ENCODE results near the gene LRMDA. TPM values are rescaled to one million over a fixed set of nuclear protein-coding genes. Genes with fewer than 3 reads are reported as not detected.

The LRMDA gene
- total RNA-seq, 1 donor from 2014 or later, result 5.2 TPM

- Mint-ChIP-seq H3K27me3 (ENCODE audit: insufficient read depth, low read depth) (peaks cover 5% of the 10 kb centered on the region), H3K36me3 (peaks cover 2% of the 10 kb centered on the region), H3K4me1 (peaks cover 21% of the 10 kb centered on the region), H3K4me3 (no peak overlapping the region), H3K27ac (no peak overlapping the region), H3K9me3 (peaks cover 22% of the 10 kb centered on the region)
- H3K4me1 ChIP-seq, result peaks cover 3% of the 10 kb centered on the region
- H4K20me1 ChIP-seq (ENCODE audit: low read depth), result no peaks in the 10 kb centered on the region
- H3K79me2 ChIP-seq (ENCODE audit: low read depth), result no peaks in the 10 kb centered on the region
- H3K4me3 ChIP-seq, result no peak overlapping the region
- H3K4me2 ChIP-seq, result no peak overlapping the region
- H3K36me3 ChIP-seq, result no peaks in the 10 kb centered on the region
- TF ChIP-seq, protein P1, sequence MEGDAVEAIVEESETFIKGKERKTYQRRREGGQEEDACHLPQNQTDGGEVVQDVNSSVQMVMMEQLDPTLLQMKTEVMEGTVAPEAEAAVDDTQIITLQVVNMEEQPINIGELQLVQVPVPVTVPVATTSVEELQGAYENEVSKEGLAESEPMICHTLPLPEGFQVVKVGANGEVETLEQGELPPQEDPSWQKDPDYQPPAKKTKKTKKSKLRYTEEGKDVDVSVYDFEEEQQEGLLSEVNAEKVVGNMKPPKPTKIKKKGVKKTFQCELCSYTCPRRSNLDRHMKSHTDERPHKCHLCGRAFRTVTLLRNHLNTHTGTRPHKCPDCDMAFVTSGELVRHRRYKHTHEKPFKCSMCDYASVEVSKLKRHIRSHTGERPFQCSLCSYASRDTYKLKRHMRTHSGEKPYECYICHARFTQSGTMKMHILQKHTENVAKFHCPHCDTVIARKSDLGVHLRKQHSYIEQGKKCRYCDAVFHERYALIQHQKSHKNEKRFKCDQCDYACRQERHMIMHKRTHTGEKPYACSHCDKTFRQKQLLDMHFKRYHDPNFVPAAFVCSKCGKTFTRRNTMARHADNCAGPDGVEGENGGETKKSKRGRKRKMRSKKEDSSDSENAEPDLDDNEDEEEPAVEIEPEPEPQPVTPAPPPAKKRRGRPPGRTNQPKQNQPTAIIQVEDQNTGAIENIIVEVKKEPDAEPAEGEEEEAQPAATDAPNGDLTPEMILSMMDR (IDR thresholded peaks at IDR 0.05), result no peak
- TF ChIP-seq EZH2phosphoT487 (IDR thresholded peaks at IDR 0.05) (no peak), EZH2 (IDR thresholded peaks at IDR 0.05) (no peak)
- no peak overlapping the region for H2AFZ ChIP-seq (replicated peaks)
- H3K27me3 ChIP-seq, result no peaks in the 10 kb centered on the region
- DNase-seq (ENCODE audit: low spot score), result no peak
- H3F3A ChIP-seq (ENCODE audit: low read depth), result no peaks in the 10 kb centered on the region
- H3K9ac ChIP-seq, result no peak overlapping the region
- no peaks in the 10 kb centered on the region for H3K9me3 ChIP-seq (ENCODE audit: low read depth)
- H3K27ac ChIP-seq, result no peak overlapping the region
Observed at GRCh38 chr10:76176166-76176550, 744.7 kb downstream of the LRMDA start.

DNA sequence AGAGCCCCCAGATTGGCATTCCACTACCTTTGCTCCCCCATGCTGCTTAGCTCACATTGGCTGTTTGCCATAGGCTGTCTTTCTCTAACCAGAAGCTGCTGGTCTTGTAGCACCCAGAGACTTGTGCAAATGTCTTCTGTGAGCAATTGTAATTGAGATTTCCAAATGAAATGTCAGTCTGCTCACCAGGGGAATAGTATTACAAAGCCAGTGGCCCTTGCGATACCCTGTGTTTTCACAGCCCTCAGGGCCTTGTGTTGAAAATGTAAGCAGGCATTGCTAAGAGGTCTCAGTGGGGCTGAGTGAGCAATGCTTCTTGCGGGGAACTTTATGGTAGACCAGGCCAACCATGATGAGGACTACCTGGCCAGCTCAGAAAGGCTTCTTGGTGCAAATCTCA lies 746.5 kb downstream of the LRMDA start:
- no peak overlapping the region for H3K9ac ChIP-seq
- no peaks in the 10 kb centered on the region for H3K36me3 ChIP-seq
- peak overlapping the region; percentile 38 for H2AFZ ChIP-seq (replicated peaks)
- H3K4me2 ChIP-seq, result no peak overlapping the region
- H3K27ac Mint-ChIP-seq, result no peak overlapping the region
- peaks cover 2% of the 10 kb centered on the region for H3K27me3 Mint-ChIP-seq (ENCODE audit: insufficient read depth, low read depth)
- H3F3A ChIP-seq (ENCODE audit: low read depth), result no peaks in the 10 kb centered on the region
- H3K9me3 Mint-ChIP-seq, result peaks cover 24% of the 10 kb centered on the region
- H3K4me1 Mint-ChIP-seq, result peaks cover 21% of the 10 kb centered on the region
- H3K4me3 ChIP-seq, result no peak overlapping the region
- H3K4me3 Mint-ChIP-seq, result no peak overlapping the region
- no peak for TF ChIP-seq EZH2phosphoT487 (IDR thresholded peaks at IDR 0.05)
- no peak for TF ChIP-seq EZH2 (IDR thresholded peaks at IDR 0.05)
- TF ChIP-seq, protein P1 (IDR thresholded peaks at IDR 0.05), result no peak
- no peaks in the 10 kb centered on the region for H3K9me3 ChIP-seq (ENCODE audit: low read depth)
- no peak overlapping the region for H3K27ac ChIP-seq
- H3K27me3 ChIP-seq, result no peaks in the 10 kb centered on the region
- no peak for DNase-seq (ENCODE audit: low spot score)
- H3K79me2 ChIP-seq (ENCODE audit: low read depth), result no peaks in the 10 kb centered on the region
- peaks cover 2% of the 10 kb centered on the region for H3K36me3 Mint-ChIP-seq
- H3K4me1 ChIP-seq, result peaks cover 3% of the 10 kb centered on the region
- H4K20me1 ChIP-seq (ENCODE audit: low read depth), result no peaks in the 10 kb centered on the region

GRCh38 chr10:76178532-76179292 lies 747.3 kb downstream of the LRMDA start:
- peaks cover 2% of the 10 kb centered on the region for H3K36me3 Mint-ChIP-seq
- no peaks in the 10 kb centered on the region for H3K9me3 ChIP-seq (ENCODE audit: low read depth)
- H3K36me3 ChIP-seq, result no peaks in the 10 kb centered on the region
- peaks cover 19% of the 10 kb centered on the region for H3K9me3 Mint-ChIP-seq
- no peak overlapping the region for H3K9ac ChIP-seq
- H3K4me1 ChIP-seq, result peaks cover 3% of the 10 kb centered on the region
- no peak for DNase-seq (ENCODE audit: low spot score)
- H3F3A ChIP-seq (ENCODE audit: low read depth), result no peaks in the 10 kb centered on the region
- TF ChIP-seq EZH2 (IDR thresholded peaks at IDR 0.05) (no peak), EZH2phosphoT487 (IDR thresholded peaks at IDR 0.05) (no peak)
- TF ChIP-seq, protein P1 (IDR thresholded peaks at IDR 0.05), result no peak
- H4K20me1 ChIP-seq (ENCODE audit: low read depth), result no peaks in the 10 kb centered on the region
- no peaks in the 10 kb centered on the region for H3K27me3 ChIP-seq
- H3K4me3 ChIP-seq, result no peak overlapping the region
- H3K4me3 Mint-ChIP-seq, result no peak overlapping the region
- H2AFZ ChIP-seq (replicated peaks), result no peak overlapping the region
- peaks cover 21% of the 10 kb centered on the region for H3K4me1 Mint-ChIP-seq
- no peaks in the 10 kb centered on the region for H3K79me2 ChIP-seq (ENCODE audit: low read depth)
- peaks cover 2% of the 10 kb centered on the region for H3K27me3 Mint-ChIP-seq (ENCODE audit: insufficient read depth, low read depth)
- peak overlapping the region; percentile 57 for H3K27ac Mint-ChIP-seq
- H3K27ac ChIP-seq, result no peak overlapping the region
- no peak overlapping the region for H3K4me2 ChIP-seq

Measured in neural progenitor cell (in vitro differentiated cells).